IPS-20b (cell line): ENCODE measurements around the gene LRG1.

Experiments used
- H3K27ac ChIP-seq: one replicate; pipeline ENCODE4 v1.5.1; 2013; ENCODE audit warnings: low read length
- H3K27me3 ChIP-seq: 2 replicates; pipeline ENCODE4 v1.6.1; 2013; ENCODE audit warnings: mild to moderate bottlenecking, low read length, inconsistent platforms; ENCODE audit not compliant: insufficient read depth
- H3K36me3 ChIP-seq: 2 replicates; pipeline ENCODE4 v1.6.1; 2013; ENCODE audit warnings: low read depth, mild to moderate bottlenecking, inconsistent platforms, low read length, moderate library complexity; ENCODE audit not compliant: insufficient read depth
- H3K4me1 ChIP-seq: 2 replicates; pipeline ENCODE4 v1.6.1; 2013; ENCODE audit warnings: mild to moderate bottlenecking, control low read depth, inconsistent platforms, low read length, moderate library complexity; ENCODE audit not compliant: insufficient read depth
- H3K4me3 ChIP-seq: 2 replicates; pipeline ENCODE4 v1.5.1; 2013; ENCODE audit warnings: mild to moderate bottlenecking, low read length, inconsistent platforms
- H3K9ac ChIP-seq: 2 replicates; pipeline ENCODE4 v1.6.1; 2013; ENCODE audit warnings: low read depth, mild to moderate bottlenecking, inconsistent platforms, low read length, moderate library complexity
- H3K9me3 ChIP-seq: 2 replicates; pipeline ENCODE4 v1.6.1; 2013; ENCODE audit warnings: mild to moderate bottlenecking, low read depth, low read length, inconsistent platforms; ENCODE audit not compliant: insufficient read depth

LRG1 gene

GRCh38 chr19:4555657-4556561 lies 16.1 kb upstream of the LRG1 start:
- no peaks in the 10 kb centered on the region for H3K27me3 ChIP-seq
- no peaks in the 10 kb centered on the region for H3K9me3 ChIP-seq
- H3K36me3 ChIP-seq: peaks cover 40% of the 10 kb centered on the region
- no peak overlapping the region for H3K4me3 ChIP-seq
- no peak overlapping the region for H3K27ac ChIP-seq
- no peak overlapping the region for H3K9ac ChIP-seq
- no peaks in the 10 kb centered on the region for H3K4me1 ChIP-seq

GRCh38 chr19:4554717-4555116 lies 14.9 kb upstream of the LRG1 start:
- H3K4me1 ChIP-seq: no peaks in the 10 kb centered on the region
- H3K27me3 ChIP-seq: no peaks in the 10 kb centered on the region
- H3K36me3 ChIP-seq: peaks cover 52% of the 10 kb centered on the region
- no peak overlapping the region for H3K9ac ChIP-seq
- H3K27ac ChIP-seq: no peak overlapping the region
- H3K4me3 ChIP-seq: no peak overlapping the region
- H3K9me3 ChIP-seq: no peaks in the 10 kb centered on the region

- H3K9ac ChIP-seq: no peak overlapping the region
- no peaks in the 10 kb centered on the region for H3K4me1 ChIP-seq
- no peak overlapping the region for H3K4me3 ChIP-seq
- no peaks in the 10 kb centered on the region for H3K27me3 ChIP-seq
- H3K27ac ChIP-seq: no peak overlapping the region
- no peaks in the 10 kb centered on the region for H3K9me3 ChIP-seq
- H3K36me3 ChIP-seq: peaks cover 57% of the 10 kb centered on the region
Observed at GRCh38 chr19:4553775-4554174, 13.9 kb upstream of the LRG1 start.

- no peaks in the 10 kb centered on the region for H3K27me3 ChIP-seq
- H3K4me3 ChIP-seq: no peak overlapping the region
- H3K27ac ChIP-seq: no peak overlapping the region
- H3K9ac ChIP-seq: no peak overlapping the region
- no peaks in the 10 kb centered on the region for H3K4me1 ChIP-seq
- H3K36me3 ChIP-seq: peaks cover 57% of the 10 kb centered on the region
- H3K9me3 ChIP-seq: no peaks in the 10 kb centered on the region
Observed at GRCh38 chr19:4553092-4553695, 13.4 kb upstream of the LRG1 start.

- no peak overlapping the region for H3K27ac ChIP-seq
- no peaks in the 10 kb centered on the region for H3K27me3 ChIP-seq
- H3K4me1 ChIP-seq: no peaks in the 10 kb centered on the region
- no peaks in the 10 kb centered on the region for H3K9me3 ChIP-seq
- no peak overlapping the region for H3K9ac ChIP-seq
- H3K4me3 ChIP-seq: no peak overlapping the region
- H3K36me3 ChIP-seq: peaks cover 57% of the 10 kb centered on the region
Observed at GRCh38 chr19:4552525-4552819, 12.6 kb upstream of the LRG1 start.

GRCh38 chr19:4550479-4551050 lies 10.7 kb upstream of the LRG1 start:
- no peaks in the 10 kb centered on the region for H3K9me3 ChIP-seq
- no peak overlapping the region for H3K27ac ChIP-seq
- peaks cover 54% of the 10 kb centered on the region for H3K36me3 ChIP-seq
- no peak overlapping the region for H3K9ac ChIP-seq
- no peaks in the 10 kb centered on the region for H3K4me1 ChIP-seq
- no peaks in the 10 kb centered on the region for H3K27me3 ChIP-seq
- no peak overlapping the region for H3K4me3 ChIP-seq

GRCh38 chr19:4550018-4550417 lies 10.2 kb upstream of the LRG1 start:
- peaks cover 48% of the 10 kb centered on the region for H3K36me3 ChIP-seq
- H3K4me1 ChIP-seq: no peaks in the 10 kb centered on the region
- no peak overlapping the region for H3K4me3 ChIP-seq
- no peaks in the 10 kb centered on the region for H3K9me3 ChIP-seq
- H3K27ac ChIP-seq: no peak overlapping the region
- H3K27me3 ChIP-seq: no peaks in the 10 kb centered on the region
- no peak overlapping the region for H3K9ac ChIP-seq

- Histone ChIP-seq H3K36me3 (peaks cover 31% of the 10 kb centered on the region), H3K9me3 (no peaks in the 10 kb centered on the region), H3K4me3 (no peak overlapping the region), H3K4me1 (no peaks in the 10 kb centered on the region), H3K9ac (no peak overlapping the region), H3K27me3 (no peaks in the 10 kb centered on the region), H3K27ac (no peak overlapping the region)
Observed at GRCh38 chr19:4548238-4548584, 8.4 kb upstream of the LRG1 start.

- Histone ChIP-seq H3K36me3 (peaks cover 25% of the 10 kb centered on the region), H3K9me3 (no peaks in the 10 kb centered on the region), H3K4me3 (no peak overlapping the region), H3K27ac (no peak overlapping the region), H3K9ac (no peak overlapping the region), H3K4me1 (no peaks in the 10 kb centered on the region), H3K27me3 (no peaks in the 10 kb centered on the region)
Observed at GRCh38 chr19:4547303-4548237, 7.7 kb upstream of the LRG1 start.

- no peaks in the 10 kb centered on the region for H3K9me3 ChIP-seq
- no peak overlapping the region for H3K9ac ChIP-seq
- 0 out of 2 replicates have a peak, but pooled peaks cover 3% of the 10 kb centered on the region for H3K36me3 ChIP-seq
- no peaks in the 10 kb centered on the region for H3K4me1 ChIP-seq
- H3K4me3 ChIP-seq: no peak overlapping the region
- no peak overlapping the region for H3K27ac ChIP-seq
- H3K27me3 ChIP-seq: no peaks in the 10 kb centered on the region
Observed at GRCh38 chr19:4543842-4544647, 4.2 kb upstream of the LRG1 start.
